GM19025 (cell line): ENCODE measurements around the gene EPHB1.
"Not testable (repeated sequence)": the region's sequence is repeated elsewhere in the genome, so short reads cannot be mapped to it uniquely, and the experiment has no call there.

Experiments used
- ATAC-seq: cut with Tn5 transposase; IDR thresholded peaks from one replicate; pipeline ENCODE4 v1.9.1; 2021; ENCODE audit warnings: mild to moderate bottlenecking, low read depth, moderate library complexity; ENCODE audit not compliant: unreplicated experiment

Gene EPHB1

GRCh38 chr3:134775831-134776230 lies 19.2 kb upstream of the EPHB1 start:
- ATAC-seq = no peak

GRCh38 chr3:134776518-134776917 lies 18.5 kb upstream of the EPHB1 start:
- no peak for ATAC-seq

GRCh38 chr3:134777341-134777740 lies 17.7 kb upstream of the EPHB1 start:
- no peak for ATAC-seq

- ATAC-seq = not testable (repeated sequence)
Measured at GRCh38 chr3:134788283-134788682, 6.8 kb upstream of the EPHB1 start.

- no peak for ATAC-seq
Measured at GRCh38 chr3:134790065-134790464, 5.0 kb upstream of the EPHB1 start.

GRCh38 chr3:134791992-134792391 lies 3.1 kb upstream of the EPHB1 start:
- no peak for ATAC-seq

GRCh38 chr3:134792700-134793099 lies 2.4 kb upstream of the EPHB1 start:
- ATAC-seq = no peak

- ATAC-seq = no peak
Measured at GRCh38 chr3:134793562-134793961, 1.5 kb upstream of the EPHB1 start.

GRCh38 chr3:134794323-134794722 lies 737 bp upstream of the EPHB1 start:
- no peak for ATAC-seq

- peak; percentile 2 for ATAC-seq
Measured at GRCh38 chr3:134795746-134796280, 753 bp downstream of the EPHB1 start.

- ATAC-seq = no peak
Measured at GRCh38 chr3:134796281-134797056, 1.4 kb downstream of the EPHB1 start.

- no peak for ATAC-seq
Measured at GRCh38 chr3:134797057-134797740, 2.1 kb downstream of the EPHB1 start.

- ATAC-seq = no peak
Measured at GRCh38 chr3:134797741-134798451, 2.8 kb downstream of the EPHB1 start.

GRCh38 chr3:134798681-134799311 lies 3.7 kb downstream of the EPHB1 start:
- no peak for ATAC-seq

GRCh38 chr3:134799393-134799792 lies 4.3 kb downstream of the EPHB1 start:
- ATAC-seq = no peak

- ATAC-seq = no peak
Measured at GRCh38 chr3:134801204-134801958, 6.3 kb downstream of the EPHB1 start.

GRCh38 chr3:134802428-134803050 lies 7.5 kb downstream of the EPHB1 start:
- peak; percentile 13 for ATAC-seq

- peak; percentile 52 for ATAC-seq
Measured at GRCh38 chr3:134803051-134803505, 8.0 kb downstream of the EPHB1 start.

- ATAC-seq = no peak
Measured at GRCh38 chr3:134803652-134804051, 8.6 kb downstream of the EPHB1 start.
